Kidney (tissue), 14 donors: ENCODE data around the gene MNAT1. TPM values are rescaled to one million over a fixed set of nuclear protein-coding genes. Genes with fewer than 3 reads are reported as not detected.
A peak's percentile ranks its signal among the peaks of the same experiment; 100 is the strongest.

ENCODE experiments used
- DNase-seq, 5 donors: peaks; one replicate each; pipeline ENCODE4 v3.0.0-alpha.2; 2013 to 2020
- FAIRE-seq: peaks from 2 replicates; lab custom pipeline; 2012; peaks lifted over from hg19 to GRCh38; lab: Jason Lieb, UNC
- H3K27ac ChIP-seq, 2 donors: one replicate each; pipeline ENCODE4 v1.7.0; 2013; ENCODE audit warnings: low read depth in 2 of 2, low read length in 2 of 2, inconsistent platforms in 1 of 2
- H3K27me3 ChIP-seq: one replicate; pipeline ENCODE4 v1.7.1; 2013; ENCODE audit warnings: low read length, inconsistent platforms; ENCODE audit not compliant: control insufficient read depth, insufficient read depth
- H3K36me3 ChIP-seq, 3 donors: one replicate each; pipeline versions ENCODE4 v1.7.0 to v1.7.1; 2013; ENCODE audit warnings: low read length in 3 of 3, control low read depth in 1 of 3, inconsistent platforms in 1 of 3; ENCODE audit not compliant: insufficient read depth in 3 of 3, control insufficient read depth in 2 of 3
- H3K4me1 ChIP-seq, 3 donors: one replicate each; pipeline versions ENCODE4 v1.7.0 to v1.7.1; 2013; ENCODE audit warnings: low read length in 3 of 3, inconsistent platforms in 1 of 3, low read depth in 1 of 3; ENCODE audit not compliant: control insufficient read depth in 2 of 3, insufficient read depth in 2 of 3
- H3K4me3 ChIP-seq, 3 donors: one replicate each; pipeline versions ENCODE4 v1.7.0 to v1.8.1; 2013; ENCODE audit warnings: low read length in 3 of 3, control low read depth in 1 of 3, inconsistent platforms in 1 of 3
- H3K9ac ChIP-seq, 3 donors: one replicate each; pipeline versions ENCODE4 v1.7.0 to v1.7.1; 2013; ENCODE audit warnings: low read length in 3 of 3, control low read depth in 1 of 3, inconsistent platforms in 1 of 3
- H3K9me3 ChIP-seq, 3 donors: one replicate each; pipeline versions ENCODE4 v1.7.0 to v1.7.1; 2013; ENCODE audit warnings: low read length in 3 of 3, control low read depth in 1 of 3, inconsistent platforms in 1 of 3; ENCODE audit not compliant: control insufficient read depth in 2 of 3, insufficient read depth in 1 of 3
- CTCF ChIP-seq: IDR thresholded peaks from 3 replicates; pipeline ENCODE4 v1.5.1; 2012; ENCODE audit warnings: mild to moderate bottlenecking, moderate library complexity, borderline replicate concordance; ENCODE audit not compliant: insufficient read depth; ENCODE audit errors: extremely low read depth
- intact Hi-C: fragments of 100-400 bp; cut with DNase I; formaldehyde crosslinking; loops from one replicate; pipeline ENCODE4 v1.11.1; 2022
- polyA plus RNA-seq: library from polyadenylated mRNA; stranded (reverse); fragments of 350-450 nt; fragmentation: Illumina TruSeq; extraction: RNeasy Lipid Tissue Mini Kit (QIAGEN cat#74804); gene quantifications from one replicate; pipeline ENCODE4 v1.2.3, GENCODE V29; 2014; ENCODE audit warnings: low read depth, low replicate concordance; ENCODE audit not compliant: insufficient read depth
- total RNA-seq: library from RNA; stranded (reverse); fragmentation: NEBNext Ultra II Directional; extraction: Animal tissue kit (Norgen Biotek cat#: 25700); gene quantifications from one replicate; pipeline ENCODE4 v1.2.1, GENCODE V29; 2021
- donor health status: control.
- donor health status: control.
- donor health status: control.
- donor health status: control.
- donor health status: control.
- donor health status: DM: yes; HTN: yes; CAD: no.
- donor health status: Normal renal cell carcinoma (clear cell type).

Gene MNAT1
- total and polyA plus RNA-seq, 2 donors from 2014 or later = 29.6 to 41.6 TPM

DNA sequence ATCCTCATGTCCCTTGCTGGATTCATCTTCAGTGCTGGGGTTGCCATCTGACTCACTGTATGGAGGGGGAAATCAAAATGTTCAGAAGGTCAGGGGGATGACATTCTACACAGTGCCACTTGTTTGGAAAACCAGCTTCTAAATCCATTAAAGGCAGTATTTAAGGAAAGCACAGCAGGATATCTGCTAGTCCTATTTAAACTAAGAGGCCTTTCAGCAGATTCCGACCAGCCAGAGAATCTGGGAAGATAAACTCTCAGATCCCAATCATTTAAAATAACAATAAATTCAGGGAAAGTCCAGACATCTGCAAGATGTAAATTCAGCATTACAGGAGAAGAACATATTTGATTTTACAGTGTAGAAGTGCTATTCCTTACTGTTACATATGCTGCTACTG lies 14.2 kb upstream of the MNAT1 start:
- peaks cover 0 to 3% (median 0%) of the 10 kb centered on the region in 3 donors for H3K4me1 ChIP-seq
- no peak for DNase-seq
- no peaks in the 10 kb centered on the region for H3K9me3 ChIP-seq
- H3K4me3 ChIP-seq = no peak overlapping the region
- H3K9ac ChIP-seq = no peak overlapping the region
- peaks cover 3% of the 10 kb centered on the region for H3K27me3 ChIP-seq
- intact Hi-C loops = no loop called here
- no peak overlapping the region for H3K27ac ChIP-seq
- peaks cover 0 to 4% (median 0%) of the 10 kb centered on the region in 3 donors for H3K36me3 ChIP-seq
- FAIRE-seq = no peak
- no peak for TF ChIP-seq CTCF

- H3K9me3 ChIP-seq = no peaks in the 10 kb centered on the region
- TF ChIP-seq CTCF = no peak
- H3K4me1 ChIP-seq = peaks cover 0 to 3% (median 0%) of the 10 kb centered on the region in 3 donors
- FAIRE-seq (no peak), DNase-seq (peak in 1 of 5 donors; percentile 20)
- no peak overlapping the region for H3K27ac ChIP-seq
- H3K9ac ChIP-seq = peak overlapping the region in 1 of 3 donors; percentile 30
- peaks cover 3% of the 10 kb centered on the region for H3K27me3 ChIP-seq
- H3K36me3 ChIP-seq = peaks cover 0 to 4% (median 0%) of the 10 kb centered on the region in 3 donors
- H3K4me3 ChIP-seq = peak overlapping the region; percentile 14 to 32 (median 26)
- intact Hi-C loops = no loop called here
These were observed 13.6 kb upstream of the MNAT1 start for GRCh38 chr14:60720962-60721325.

GRCh38 chr14:60721326-60722106 lies 13.0 kb upstream of the MNAT1 start:
- peaks cover 3% of the 10 kb centered on the region for H3K27me3 ChIP-seq
- peaks cover 0 to 3% (median 0%) of the 10 kb centered on the region in 3 donors for H3K4me1 ChIP-seq
- peak overlapping the region; percentile 32 to 46 (median 35) for H3K9ac ChIP-seq
- no peak for TF ChIP-seq CTCF
- H3K27ac ChIP-seq = peak overlapping the region in 1 of 2 donors; percentile 20
- H3K9me3 ChIP-seq = no peaks in the 10 kb centered on the region
- no peak for FAIRE-seq
- peak overlapping the region; percentile 68 to 83 (median 73) for H3K4me3 ChIP-seq
- intact Hi-C loops = no loop called here
- DNase-seq = peak; percentile 68 to 83 (median 70)
- peaks cover 0 to 4% (median 0%) of the 10 kb centered on the region in 3 donors for H3K36me3 ChIP-seq
